Right cardiac atrium (tissue), 5 donors: ENCODE measurements around the gene MYZAP. TPM values are rescaled to one million over a fixed set of nuclear protein-coding genes. Genes with fewer than 3 reads are reported as not detected.

Source experiments
- ATAC-seq, 2 donors: fragments of 200-7000 bp; cut with Tn5 transposase; one replicate each; pipeline versions ENCODE4 v1.8.0 to v1.9.1; 2020; ENCODE audit warnings: moderate library complexity in 2 of 2, mild to moderate bottlenecking in 1 of 2
- DNase-seq, 3 donors: peaks; one replicate each; pipeline ENCODE4 v3.0.0-alpha.2; 2020
- H3K27ac ChIP-seq: one replicate; pipeline ENCODE4 v1.5.1; 2013; ENCODE audit warnings: mild to moderate bottlenecking, low read length, control low read depth, moderate library complexity
- H3K27me3 ChIP-seq: one replicate; pipeline ENCODE4 v1.6.1; 2013; ENCODE audit not compliant: control insufficient read depth, insufficient read depth
- H3K4me1 ChIP-seq: one replicate; pipeline ENCODE4 v1.6.1; 2013; ENCODE audit warnings: low read length; ENCODE audit not compliant: control insufficient read depth, insufficient read depth
- H3K4me3 ChIP-seq: one replicate; pipeline ENCODE4 v1.5.1; 2013; ENCODE audit warnings: low read length, control low read depth
- H3K9me3 ChIP-seq: one replicate; pipeline ENCODE4 v1.6.1; 2013; ENCODE audit warnings: low read length; ENCODE audit not compliant: control insufficient read depth
- WGBS: extraction: QIAGEN DNeasy Blood & Tissue Kit; methylation state at CpG from one replicate; pipeline ENCODE4 v1.1.7; 2013; 5-methylcytosine and 5-hydroxymethylcytosine counted together
- intact Hi-C, 4 donors: fragments of 100-400 bp; cut with DNase I; formaldehyde crosslinking; loops; one replicate each; pipeline versions ENCODE4 v1.11.0 to v1.14.0; 2022 to 2023
- polyA plus RNA-seq: library from polyadenylated mRNA; stranded (reverse); fragments of 200-250 nt; gene quantifications from one replicate; pipeline ENCODE4 v1.2.3, GENCODE V29; 2013
- total RNA-seq, 4 donors: library from RNA; stranded (reverse); fragmentation: NEBNext Ultra II Directional; extraction: Animal tissue kit (Norgen Biotek cat#: 25700); gene quantifications; one replicate each; pipeline ENCODE4 v1.2.1, GENCODE V29; 2021
- donor health status: healthy with polysubstance abuse.
- donor health status: DM: no; HTN: yes; CAD: no.
- donor health status: DM: no; HTN: no; CAD: no.
- donor health status: DM: no; HTN: yes; CAD: no; lungs with severe emphysema.
- donor health status: DM: yes; HTN: yes; CAD: no.

MYZAP gene
- total and polyA plus RNA-seq, 5 donors, result 557 to 764 (median 620) TPM

DNA sequence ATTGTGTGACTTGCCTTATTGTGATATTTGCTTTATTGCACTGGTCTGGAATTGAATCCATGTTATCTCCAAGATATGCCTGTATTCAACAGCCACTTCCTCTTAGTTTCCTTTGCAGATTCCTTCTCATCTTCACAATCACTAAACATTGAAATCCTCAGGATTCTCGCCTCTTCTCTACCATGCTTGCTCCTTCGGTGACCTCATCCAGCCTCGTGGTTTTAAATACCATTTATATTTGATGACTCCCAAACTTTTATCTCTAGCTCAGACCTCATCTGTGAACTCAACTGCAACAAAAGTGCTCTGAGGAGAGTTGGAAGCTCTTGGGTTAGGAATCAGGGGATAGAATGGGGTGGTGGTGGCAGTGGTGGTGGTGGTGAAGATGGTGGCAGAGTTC is 134.7 kb downstream of the MYZAP start:
- H3K27ac ChIP-seq, result no peak overlapping the region
- no peak for ATAC-seq
- 73% methylated on average over 3 of the region's 3 CpGs for WGBS

GRCh38 chr15:57727031-57727430 is 135.3 kb downstream of the MYZAP start:
- Histone ChIP-seq H3K4me1 (no peaks in the 10 kb centered on the region), H3K27ac (no peak overlapping the region), H3K9me3 (no peaks in the 10 kb centered on the region), H3K4me3 (no peak overlapping the region), H3K27me3 (no peaks in the 10 kb centered on the region)
- DNase-seq (no peak), ATAC-seq (no peak)
- intact Hi-C loops, result no loop called here
- WGBS, result 96% methylated on average over 6 of the region's 6 CpGs

More for the DNA sequence above, 134.7 kb downstream of the MYZAP start:
- intact Hi-C loops, result no loop called here
- no peak overlapping the region for H3K4me3 ChIP-seq
- H3K9me3 ChIP-seq, result no peaks in the 10 kb centered on the region
- H3K27me3 ChIP-seq, result no peaks in the 10 kb centered on the region
- DNase-seq, result no peak
- H3K4me1 ChIP-seq, result no peaks in the 10 kb centered on the region

GRCh38 chr15:57728436-57728835 is 136.7 kb downstream of the MYZAP start:
- WGBS, result 97% methylated on average over 8 of the region's 8 CpGs
- no peak overlapping the region for H3K27ac ChIP-seq
- intact Hi-C loops, result no loop called here
- ATAC-seq (no peak), DNase-seq (no peak)
- no peak overlapping the region for H3K4me3 ChIP-seq
- H3K4me1 ChIP-seq, result no peaks in the 10 kb centered on the region
- H3K27me3 ChIP-seq, result no peaks in the 10 kb centered on the region
- H3K9me3 ChIP-seq, result no peaks in the 10 kb centered on the region

GRCh38 chr15:57730876-57731275 is 139.2 kb downstream of the MYZAP start:
- ATAC-seq (no peak), DNase-seq (no peak)
- 82% methylated on average over 5 of the region's 5 CpGs for WGBS
- Histone ChIP-seq H3K9me3 (no peaks in the 10 kb centered on the region), H3K27me3 (no peaks in the 10 kb centered on the region), H3K4me3 (no peak overlapping the region), H3K27ac (no peak overlapping the region), H3K4me1 (no peaks in the 10 kb centered on the region)
- intact Hi-C loops, result no loop called here

GRCh38 chr15:57731530-57732103 is 139.9 kb downstream of the MYZAP start:
- no peaks in the 10 kb centered on the region for H3K4me1 ChIP-seq
- no peak overlapping the region for H3K27ac ChIP-seq
- H3K4me3 ChIP-seq, result no peak overlapping the region
- H3K27me3 ChIP-seq, result no peaks in the 10 kb centered on the region
- WGBS, result 73% methylated on average over 6 of the region's 6 CpGs
- no peaks in the 10 kb centered on the region for H3K9me3 ChIP-seq
- ATAC-seq (no peak), DNase-seq (no peak)
- intact Hi-C loops, result no loop called here

DNA sequence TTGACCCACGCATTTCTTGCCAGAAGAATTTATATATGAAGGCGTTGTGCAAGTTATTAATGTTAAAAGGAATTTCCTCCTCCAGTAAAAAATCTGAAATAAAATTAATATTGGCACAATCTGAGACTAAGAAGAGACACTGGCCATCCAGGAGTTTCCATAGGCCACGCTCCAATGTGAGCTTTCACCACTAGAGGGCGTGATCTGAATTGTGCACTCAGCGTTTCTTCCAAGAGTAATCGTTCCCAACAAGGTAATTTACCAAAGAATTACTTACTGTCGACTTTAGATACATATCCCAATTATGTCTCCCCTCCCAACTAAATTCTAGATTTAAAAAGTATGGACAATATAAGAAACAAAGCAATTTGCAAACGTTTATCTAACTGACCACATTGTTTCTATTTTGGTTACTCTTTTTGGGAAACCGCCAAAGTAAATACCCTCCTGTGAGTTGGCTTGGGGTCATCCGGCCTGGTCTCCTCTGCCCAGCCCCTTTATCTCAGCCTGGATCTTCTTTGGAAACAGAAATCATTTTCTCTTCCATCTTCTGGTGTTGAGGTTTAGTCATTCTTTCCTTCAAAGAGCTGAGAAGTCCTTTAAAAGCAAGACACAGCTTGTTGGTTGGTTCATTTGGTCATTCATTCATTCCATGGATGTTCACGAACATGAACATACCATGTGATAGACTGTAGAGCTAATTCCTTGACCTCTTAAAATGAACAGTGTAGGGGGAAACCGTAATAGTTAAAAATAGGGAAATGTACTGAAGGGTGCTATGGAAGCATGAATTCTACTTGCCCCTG is 141.0 kb downstream of the MYZAP start:
- intact Hi-C loops, result no loop called here
- 39% methylated on average over 12 of the region's 12 CpGs for WGBS
- H3K27me3 ChIP-seq, result no peaks in the 10 kb centered on the region
- H3K27ac ChIP-seq, result no peak overlapping the region
- H3K9me3 ChIP-seq, result no peaks in the 10 kb centered on the region
- DNase-seq, result peak; percentile 33 to 68 (median 62)
- ATAC-seq, result peak in 1 of 2 donors; percentile 64
- H3K4me1 ChIP-seq, result no peaks in the 10 kb centered on the region
- no peak overlapping the region for H3K4me3 ChIP-seq

GRCh38 chr15:57734860-57735259 is 143.2 kb downstream of the MYZAP start:
- H3K27ac ChIP-seq, result no peak overlapping the region
- no peak for DNase-seq
- no peaks in the 10 kb centered on the region for H3K4me1 ChIP-seq
- no peak overlapping the region for H3K4me3 ChIP-seq
- H3K9me3 ChIP-seq, result no peaks in the 10 kb centered on the region
- H3K27me3 ChIP-seq, result no peaks in the 10 kb centered on the region
- no peak for ATAC-seq
- intact Hi-C loops, result no loop called here
- WGBS, result 58% methylated on average over 2 of the region's 2 CpGs

Other genes starting within 250 kb of the MYZAP start
- 10 to 100 TPM; 48.6 to 59.9 (median 53.1) TPM for gene CGNL1, start 215.4 kb upstream of the MYZAP start, total RNA-seq
- 12.7 TPM for gene CGNL1, start 215.4 kb upstream of the MYZAP start, polyA plus RNA-seq
- gene POLR2M, start 114.8 kb downstream of the MYZAP start, total RNA-seq, result 10 to 100 TPM; 51.3 to 57.8 (median 56.1) TPM
- 48.2 TPM for gene POLR2M, start 114.8 kb downstream of the MYZAP start, polyA plus RNA-seq